Body of pancreas (tissue), 4 donors: ENCODE data around the gene BAIAP3.
"Not testable (repeated sequence)": the region's sequence is repeated elsewhere in the genome, so short reads cannot be mapped to it uniquely, and the experiment has no call there.

Source experiments
- POLR2A ChIP-seq, 3 donors: fragments of 450-650 bp; IDR thresholded peaks; one replicate each; pipeline ENCODE4 v1.6.1; 2016; ENCODE audit warnings: antibody characterized with exemption in 3 of 3, mild to moderate bottlenecking in 2 of 3
- TF ChIP-seq, protein P1 (sequence below), 7 experiments: fragments of 450-650 bp in 4 of 7; fragments of 200-600 bp in 3 of 7; sonication (generic) in 3 of 7; IDR thresholded peaks; one replicate each; pipeline ENCODE4 v1.5.1; 2016 to 2019; ENCODE audit warnings: antibody characterized with exemption in 7 of 7

DNA sequence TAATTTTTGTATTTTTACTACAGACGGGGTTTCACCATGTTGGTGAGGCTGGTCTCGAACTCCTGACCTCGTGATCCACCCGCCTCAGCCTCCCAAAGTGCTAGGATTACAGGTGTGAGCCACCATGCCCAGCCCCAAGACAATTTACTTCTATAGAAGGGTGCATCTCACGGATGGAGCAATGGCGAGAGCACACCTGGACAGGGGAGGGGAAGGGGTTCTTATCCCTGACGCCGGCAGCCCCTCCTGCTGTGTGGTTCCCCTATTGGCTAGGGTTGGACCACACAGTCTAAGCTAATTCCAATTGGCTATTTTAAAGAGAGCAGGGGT, 36.8 kb upstream of the BAIAP3 start:
- not testable (repeated sequence) for TF ChIP-seq POLR2A (IDR thresholded peaks at IDR 0.05)
- TF ChIP-seq, protein P1, sequence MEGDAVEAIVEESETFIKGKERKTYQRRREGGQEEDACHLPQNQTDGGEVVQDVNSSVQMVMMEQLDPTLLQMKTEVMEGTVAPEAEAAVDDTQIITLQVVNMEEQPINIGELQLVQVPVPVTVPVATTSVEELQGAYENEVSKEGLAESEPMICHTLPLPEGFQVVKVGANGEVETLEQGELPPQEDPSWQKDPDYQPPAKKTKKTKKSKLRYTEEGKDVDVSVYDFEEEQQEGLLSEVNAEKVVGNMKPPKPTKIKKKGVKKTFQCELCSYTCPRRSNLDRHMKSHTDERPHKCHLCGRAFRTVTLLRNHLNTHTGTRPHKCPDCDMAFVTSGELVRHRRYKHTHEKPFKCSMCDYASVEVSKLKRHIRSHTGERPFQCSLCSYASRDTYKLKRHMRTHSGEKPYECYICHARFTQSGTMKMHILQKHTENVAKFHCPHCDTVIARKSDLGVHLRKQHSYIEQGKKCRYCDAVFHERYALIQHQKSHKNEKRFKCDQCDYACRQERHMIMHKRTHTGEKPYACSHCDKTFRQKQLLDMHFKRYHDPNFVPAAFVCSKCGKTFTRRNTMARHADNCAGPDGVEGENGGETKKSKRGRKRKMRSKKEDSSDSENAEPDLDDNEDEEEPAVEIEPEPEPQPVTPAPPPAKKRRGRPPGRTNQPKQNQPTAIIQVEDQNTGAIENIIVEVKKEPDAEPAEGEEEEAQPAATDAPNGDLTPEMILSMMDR (IDR thresholded peaks at IDR 0.05) = not testable (repeated sequence)
